Mesendoderm (in vitro differentiated cells): ENCODE measurements around the gene RIMS1.

Experiments
- DNase-seq: peaks from one replicate; pipeline ENCODE4 v3.0.0; 2013
- H2AK5ac ChIP-seq: 2 replicates; pipeline ENCODE4 v1.6.1; 2013; ENCODE audit warnings: low read length, inconsistent platforms
- H2BK120ac ChIP-seq: 2 replicates; pipeline ENCODE4 v1.6.1; 2013; ENCODE audit warnings: low read depth, mild to moderate bottlenecking, low read length, moderate library complexity, mixed read lengths
- H2BK15ac ChIP-seq: replicated peaks from 2 replicates; pipeline ENCODE4 v1.6.1; 2013; ENCODE audit warnings: low read depth, mild to moderate bottlenecking, moderate library complexity
- H2BK5ac ChIP-seq: 2 replicates; pipeline ENCODE4 v1.6.1; 2013; ENCODE audit warnings: low read length, inconsistent platforms
- H3K18ac ChIP-seq: 2 replicates; pipeline ENCODE4 v1.6.1; 2013; ENCODE audit warnings: mild to moderate bottlenecking, low read length, mixed read lengths
- H3K23ac ChIP-seq: one replicate; pipeline ENCODE4 v1.6.1; 2013; ENCODE audit warnings: low read length
- H3K27ac ChIP-seq: 2 replicates; pipeline ENCODE4 v1.5.1; 2013; ENCODE audit warnings: low read depth, mild to moderate bottlenecking, inconsistent platforms, low read length, moderate library complexity
- H3K27me3 ChIP-seq: 2 replicates; pipeline ENCODE4 v1.6.1; 2013; ENCODE audit warnings: low read length, control low read depth, mild to moderate bottlenecking, inconsistent platforms; ENCODE audit not compliant: insufficient read depth, poor library complexity
- H3K36me3 ChIP-seq: 2 replicates; pipeline ENCODE4 v1.6.1; 2013; ENCODE audit warnings: low read length, inconsistent platforms; ENCODE audit not compliant: control insufficient read depth, insufficient read depth
- H3K4ac ChIP-seq: one replicate; pipeline ENCODE4 v1.6.1; 2013; ENCODE audit warnings: low read depth, mild to moderate bottlenecking, low read length, moderate library complexity
- H3K4me1 ChIP-seq: 2 replicates; pipeline ENCODE4 v1.6.1; 2013; ENCODE audit warnings: low read depth, low read length, inconsistent platforms; ENCODE audit not compliant: control insufficient read depth
- H3K4me2 ChIP-seq: 2 replicates; pipeline ENCODE4 v1.6.1; 2013; ENCODE audit warnings: low read length
- H3K4me3 ChIP-seq: 2 replicates; pipeline ENCODE4 v1.5.1; 2013; ENCODE audit warnings: mild to moderate bottlenecking, low read length
- H3K56ac ChIP-seq: one replicate; pipeline ENCODE4 v1.6.1; 2013; ENCODE audit warnings: low read length
- H3K79me1 ChIP-seq: 2 replicates; pipeline ENCODE4 v1.6.1; 2013; ENCODE audit warnings: low read length, inconsistent platforms
- H3K79me2 ChIP-seq: 2 replicates; pipeline ENCODE4 v1.6.1; 2013; ENCODE audit warnings: mild to moderate bottlenecking, low read length; ENCODE audit not compliant: control insufficient read depth, insufficient read depth
- H3K9ac ChIP-seq: 2 replicates; pipeline ENCODE4 v1.6.1; 2013; ENCODE audit warnings: low read length, inconsistent platforms
- H4K5ac ChIP-seq: one replicate; pipeline ENCODE4 v1.6.1; 2013; ENCODE audit warnings: low read length
- H4K8ac ChIP-seq: one replicate; pipeline ENCODE4 v1.6.1; 2013; ENCODE audit warnings: low read depth, mild to moderate bottlenecking, control low read depth, low read length, moderate library complexity
- WGBS: extraction: QIAGEN DNeasy Blood & Tissue Kit; methylation state at CpG from one replicate; pipeline ENCODE4 v1.1.7; 2013; ENCODE audit warnings: low lambda C conversion rate, missing lambda C conversion rate; ENCODE audit not compliant: insufficient coverage; ENCODE audit errors: extremely low coverage; 5-methylcytosine and 5-hydroxymethylcytosine counted together

Gene RIMS1

DNA sequence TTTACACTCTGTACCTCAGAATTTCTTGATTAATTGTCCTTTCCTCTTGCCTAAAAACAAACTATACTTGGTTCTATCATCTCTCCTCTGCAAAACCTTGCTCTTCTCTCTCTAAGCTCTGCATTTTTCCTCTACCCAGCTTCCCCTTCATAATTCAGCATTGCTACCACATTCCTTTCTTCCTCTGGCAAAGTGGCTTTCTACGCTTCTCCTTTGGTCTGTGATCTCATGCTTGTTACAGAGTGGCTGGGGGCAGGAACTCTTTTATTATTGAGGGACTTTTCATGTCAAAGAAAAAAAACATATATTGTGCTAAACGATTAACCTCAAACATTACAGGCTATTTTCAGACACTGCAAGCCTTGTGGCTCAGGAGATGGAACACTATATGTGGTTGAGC, 402.2 kb downstream of the RIMS1 start:
- peak; percentile 19 for DNase-seq
- no peak overlapping the region for H3K4me3 ChIP-seq
- no peak overlapping the region for H2AK5ac ChIP-seq
- no peak overlapping the region for H4K5ac ChIP-seq
- H3K4ac ChIP-seq = no peak overlapping the region
- H3K36me3 ChIP-seq = no peaks in the 10 kb centered on the region
- H3K79me1 ChIP-seq = no peaks in the 10 kb centered on the region
- no peak overlapping the region for H3K4me2 ChIP-seq
- no CpG with 5 or more reads among the region's 2 CpGs for WGBS
- no peak overlapping the region for H3K27ac ChIP-seq
- H3K56ac ChIP-seq = no peak overlapping the region
- no peaks in the 10 kb centered on the region for H3K79me2 ChIP-seq
- no peak overlapping the region for H3K23ac ChIP-seq
- no peak overlapping the region for H3K9ac ChIP-seq
- no peak overlapping the region for H2BK120ac ChIP-seq
- H3K18ac ChIP-seq = no peak overlapping the region
- H4K8ac ChIP-seq = no peak overlapping the region
- no peaks in the 10 kb centered on the region for H3K4me1 ChIP-seq
- no peaks in the 10 kb centered on the region for H3K27me3 ChIP-seq
- no peak overlapping the region for H2BK5ac ChIP-seq
- H2BK15ac ChIP-seq = no peak overlapping the region

DNA sequence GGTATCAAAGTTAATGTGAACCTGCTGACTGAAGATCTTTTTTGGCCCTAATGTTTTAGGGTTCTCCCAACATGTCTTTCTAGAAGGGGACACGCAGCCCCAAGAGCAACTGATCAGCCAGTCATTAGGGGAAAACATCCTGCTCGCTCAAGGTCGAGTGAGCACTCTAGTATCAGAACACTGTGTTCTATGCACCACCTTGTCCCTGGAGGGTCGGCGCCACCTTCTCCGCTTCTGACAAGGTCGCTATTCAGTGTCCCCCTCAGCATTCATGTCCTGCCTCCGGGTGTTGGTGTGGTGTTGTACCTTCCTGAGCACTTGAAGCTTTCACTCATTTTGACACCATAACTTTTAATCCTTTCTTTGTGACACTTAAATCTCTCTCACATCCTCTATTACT, 404.3 kb downstream of the RIMS1 start:
- no peak overlapping the region for H4K8ac ChIP-seq
- no peak for DNase-seq
- H3K36me3 ChIP-seq = no peaks in the 10 kb centered on the region
- H3K4me1 ChIP-seq = no peaks in the 10 kb centered on the region
- H3K23ac ChIP-seq = no peak overlapping the region
- no peak overlapping the region for H2BK120ac ChIP-seq
- no peak overlapping the region for H3K18ac ChIP-seq
- no peak overlapping the region for H2BK5ac ChIP-seq
- H3K4me3 ChIP-seq = no peak overlapping the region
- H3K56ac ChIP-seq = no peak overlapping the region
- no peak overlapping the region for H2AK5ac ChIP-seq
- no peaks in the 10 kb centered on the region for H3K79me2 ChIP-seq
- no peaks in the 10 kb centered on the region for H3K27me3 ChIP-seq
- no peaks in the 10 kb centered on the region for H3K79me1 ChIP-seq
- no CpG with 5 or more reads among the region's 8 CpGs for WGBS
- H4K5ac ChIP-seq = no peak overlapping the region
- H3K4me2 ChIP-seq = no peak overlapping the region
- no peak overlapping the region for H3K27ac ChIP-seq
- no peak overlapping the region for H3K4ac ChIP-seq
- H3K9ac ChIP-seq = no peak overlapping the region
- H2BK15ac ChIP-seq = no peak overlapping the region

DNA sequence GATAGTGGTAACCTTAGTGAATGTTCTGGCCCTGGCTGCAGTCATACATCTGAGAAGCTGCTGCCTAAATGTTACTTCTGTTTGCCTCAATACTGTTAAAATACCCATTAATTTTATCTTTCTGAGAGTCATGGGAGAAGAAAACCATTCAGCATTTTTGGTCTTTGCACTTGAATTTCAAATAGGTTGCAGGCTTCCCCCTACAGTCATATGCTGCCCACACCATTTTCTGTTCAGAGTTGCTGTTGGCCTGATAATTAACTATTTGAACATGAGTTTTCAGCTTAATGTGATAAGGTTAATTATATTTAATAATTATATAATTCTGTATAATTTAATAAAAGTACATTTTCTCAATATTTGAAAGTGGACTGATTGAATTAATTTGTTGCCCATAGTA, 410.0 kb downstream of the RIMS1 start:
- Histone ChIP-seq H3K9ac (no peak overlapping the region), H2BK15ac (no peak overlapping the region), H2BK5ac (no peak overlapping the region), H3K79me2 (no peaks in the 10 kb centered on the region), H3K4me3 (no peak overlapping the region), H4K8ac (no peak overlapping the region), H3K4ac (no peak overlapping the region), H3K27ac (no peak overlapping the region), H2BK120ac (no peak overlapping the region), H3K18ac (no peak overlapping the region), H3K4me1 (no peaks in the 10 kb centered on the region), H3K23ac (no peak overlapping the region), H3K36me3 (no peaks in the 10 kb centered on the region), H3K79me1 (no peaks in the 10 kb centered on the region), H3K56ac (no peak overlapping the region), H4K5ac (no peak overlapping the region), H3K27me3 (no peaks in the 10 kb centered on the region), H3K4me2 (no peak overlapping the region), H2AK5ac (no peak overlapping the region)
- DNase-seq = no peak

DNA sequence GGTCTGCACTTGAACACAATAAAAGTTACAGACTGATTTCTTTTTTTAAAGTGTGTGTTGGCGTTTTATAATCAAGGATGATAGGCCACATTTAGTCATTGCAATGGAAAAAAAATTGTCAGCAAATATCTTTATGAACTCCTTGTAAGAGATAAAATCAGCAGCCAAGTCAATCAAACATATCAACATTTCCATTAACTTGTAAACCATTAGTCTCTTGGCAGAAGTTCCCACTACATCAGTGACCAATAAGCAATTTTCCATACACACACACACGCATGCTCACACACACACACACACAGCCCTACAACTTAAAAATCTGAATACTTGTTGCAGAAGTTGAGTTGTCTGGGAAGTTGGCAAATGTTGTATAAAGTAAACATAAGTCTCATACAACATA, 419.6 kb downstream of the RIMS1 start:
- DNase-seq = no peak
- Histone ChIP-seq H3K79me2 (no peaks in the 10 kb centered on the region), H3K56ac (no peak overlapping the region), H3K79me1 (no peaks in the 10 kb centered on the region), H3K27ac (no peak overlapping the region), H4K5ac (no peak overlapping the region), H3K9ac (no peak overlapping the region), H3K4me2 (no peak overlapping the region), H3K36me3 (no peaks in the 10 kb centered on the region), H3K23ac (no peak overlapping the region), H3K18ac (no peak overlapping the region), H2BK120ac (no peak overlapping the region), H2BK15ac (no peak overlapping the region), H4K8ac (no peak overlapping the region), H2AK5ac (no peak overlapping the region), H3K4me1 (no peaks in the 10 kb centered on the region), H3K4ac (no peak overlapping the region), H3K4me3 (no peak overlapping the region), H3K27me3 (no peaks in the 10 kb centered on the region), H2BK5ac (no peak overlapping the region)
- WGBS = no CpG with 5 or more reads among the region's 2 CpGs

DNA sequence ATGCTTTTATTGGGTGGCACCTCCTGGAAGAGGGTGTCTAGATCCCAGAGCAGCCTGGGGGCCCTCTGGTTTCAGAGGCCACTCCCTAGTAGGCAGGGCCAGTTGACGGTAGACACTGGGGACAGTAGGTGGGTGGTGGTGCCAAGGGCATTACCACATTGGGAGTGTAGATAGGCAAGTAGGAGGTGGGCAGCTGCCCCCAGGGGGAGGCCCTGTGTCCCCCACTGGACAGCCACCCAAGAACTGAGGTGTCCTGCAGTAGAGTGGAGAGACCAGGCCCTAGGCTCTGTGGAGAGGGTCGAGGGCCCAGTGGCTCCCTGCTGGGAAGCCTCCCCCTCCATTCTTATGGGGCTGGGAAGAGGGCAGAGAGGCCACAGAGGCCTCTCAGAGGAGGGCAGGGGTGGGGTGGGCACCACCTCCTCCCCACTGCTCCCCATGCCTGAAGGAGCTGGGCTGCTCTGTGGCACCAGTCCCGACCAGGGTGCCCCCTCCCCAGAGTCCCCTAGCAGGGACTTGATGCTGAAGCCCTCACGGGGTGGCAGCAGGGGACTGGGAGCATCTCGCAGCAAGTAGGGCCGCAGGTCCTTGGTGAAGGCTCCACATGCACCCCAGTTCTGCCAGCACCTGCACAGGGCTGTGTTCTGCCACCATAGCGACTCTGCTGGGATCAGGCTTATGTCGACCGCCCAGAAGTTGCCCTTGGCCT, 430.5 kb downstream of the RIMS1 start:
- H3K27ac ChIP-seq = no peak overlapping the region
- no CpG with 5 or more reads among the region's 9 CpGs for WGBS

DNA sequence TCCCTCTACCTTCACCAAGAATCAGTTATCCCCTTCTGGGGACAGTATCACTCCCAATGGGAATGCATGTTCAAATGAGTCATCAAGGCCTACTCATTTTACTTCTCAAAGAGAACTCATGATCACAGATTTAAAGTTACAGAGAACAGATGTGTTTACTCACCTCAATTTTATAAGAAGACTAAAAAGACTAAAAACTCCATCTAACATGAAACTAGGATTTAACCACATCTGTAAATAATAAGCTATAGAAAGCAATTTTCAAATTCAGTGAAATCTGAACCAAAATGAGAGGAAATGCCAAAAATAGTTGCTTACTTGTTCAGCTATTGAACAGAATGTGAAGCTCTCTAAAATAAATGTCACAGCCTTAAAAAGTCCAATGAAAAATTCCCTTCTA, 435.4 kb downstream of the RIMS1 start:
- H3K4me3 ChIP-seq = no peak overlapping the region
- no peak overlapping the region for H3K56ac ChIP-seq
- H4K8ac ChIP-seq = no peak overlapping the region
- no peak overlapping the region for H2AK5ac ChIP-seq
- H2BK15ac ChIP-seq = no peak overlapping the region
- no peak overlapping the region for H3K4me2 ChIP-seq
- H3K79me1 ChIP-seq = no peaks in the 10 kb centered on the region
- no peaks in the 10 kb centered on the region for H3K79me2 ChIP-seq
- no peak overlapping the region for H3K18ac ChIP-seq
- no peak overlapping the region for H3K9ac ChIP-seq
- no peak overlapping the region for H4K5ac ChIP-seq
- H3K4ac ChIP-seq = no peak overlapping the region
- DNase-seq = no peak
- no peak overlapping the region for H3K27ac ChIP-seq
- no peaks in the 10 kb centered on the region for H3K4me1 ChIP-seq
- no peaks in the 10 kb centered on the region for H3K36me3 ChIP-seq
- H2BK120ac ChIP-seq = no peak overlapping the region
- H2BK5ac ChIP-seq = no peak overlapping the region
- no peaks in the 10 kb centered on the region for H3K27me3 ChIP-seq
- no peak overlapping the region for H3K23ac ChIP-seq

More for the DNA sequence above, 430.5 kb downstream of the RIMS1 start:
- Histone ChIP-seq H2BK120ac (no peak overlapping the region), H4K5ac (no peak overlapping the region), H3K4me1 (no peaks in the 10 kb centered on the region), H3K4me3 (no peak overlapping the region), H2BK5ac (no peak overlapping the region), H3K4me2 (no peak overlapping the region), H3K36me3 (no peaks in the 10 kb centered on the region), H2BK15ac (no peak overlapping the region), H3K56ac (no peak overlapping the region), H4K8ac (no peak overlapping the region), H3K79me1 (no peaks in the 10 kb centered on the region), H3K18ac (no peak overlapping the region), H3K23ac (no peak overlapping the region), H3K27me3 (no peaks in the 10 kb centered on the region), H3K9ac (no peak overlapping the region), H2AK5ac (no peak overlapping the region), H3K4ac (no peak overlapping the region), H3K79me2 (no peaks in the 10 kb centered on the region)
- DNase-seq = no peak
